HEK293 (cell line): ENCODE measurements around the gene RASSF9.

Source experiments
- CTCF ChIA-PET: fragments of 350-600 bp; formaldehyde crosslinking; extraction: SDS; loops from one replicate; lab custom pipeline; 2021; ENCODE audit warnings: antibody characterized with exemption; lab: Yijun Ruan, JAX
- POLR2A ChIA-PET: fragments of 300-600 bp; formaldehyde crosslinking; extraction: SDS; loops from one replicate; lab custom pipeline; 2020; ENCODE audit warnings: antibody characterized with exemption, inconsistent platforms; lab: Yijun Ruan, JAX
- H3K27ac ChIP-seq: fragments of 200-500 bp; sonication (Bioruptor generic); 2 replicates; pipeline ENCODE4 v1.5.1; 2014; ENCODE audit warnings: low read depth, low read length, control low read depth, inconsistent platforms; ENCODE audit errors: extremely low read depth
- H3K36me3 ChIP-seq, 2 experiments: fragments of 200-500 bp in 1 of 2; sonication (Bioruptor generic) in 1 of 2; 1 replicate in 1 of 2; 2 replicates in 1 of 2; pipeline ENCODE4 v1.5.1; 2014 to 2017; ENCODE audit warnings: inconsistent platforms in 2 of 2, low read length in 2 of 2; ENCODE audit not compliant: control insufficient read depth in 2 of 2, insufficient read depth in 1 of 2
- H3K4me1 ChIP-seq: fragments of 200-500 bp; sonication (Bioruptor generic); 2 replicates; pipeline ENCODE4 v1.5.1; 2014; ENCODE audit warnings: mild to moderate bottlenecking, low read length, inconsistent platforms; ENCODE audit not compliant: control insufficient read depth, insufficient read depth
- H3K4me3 ChIP-seq: 2 replicates; pipeline ENCODE4 v1.5.1; 2011; ENCODE audit warnings: low read depth, mild to moderate bottlenecking, control low read depth, low read length, moderate library complexity
- H3K9me3 ChIP-seq: fragments of 200-500 bp; sonication (Bioruptor generic); 2 replicates; pipeline ENCODE4 v1.5.1; 2014; ENCODE audit warnings: low read depth, low read length, inconsistent platforms; ENCODE audit not compliant: control insufficient read depth, insufficient read depth
- GLI2 ChIP-seq: fragments of 450-650 bp; formaldehyde crosslinking; IDR thresholded peaks from 2 replicates; pipeline ENCODE4; 2017; ENCODE audit warnings: missing biosample characterization, missing genetic modification characterization, low read depth, borderline replicate concordance
- HOXC10 ChIP-seq: sonication (generic); formaldehyde crosslinking; IDR thresholded peaks from 2 replicates; pipeline ENCODE4 v1.8.1; 2023; ENCODE audit warnings: mild to moderate bottlenecking, missing genetic modification reagents
- KLF16 ChIP-seq: fragments of 450-650 bp; formaldehyde crosslinking; IDR thresholded peaks from 2 replicates; pipeline ENCODE4 v1.5.1; 2017; ENCODE audit warnings: missing biosample characterization, missing genetic modification characterization
- SCRT2 ChIP-seq: fragments of 450-650 bp; formaldehyde crosslinking; IDR thresholded peaks from 2 replicates; pipeline ENCODE4 v1.5.1; 2016; ENCODE audit warnings: missing biosample characterization, missing genetic modification characterization
- SP3 ChIP-seq: fragments of 450-650 bp; formaldehyde crosslinking; IDR thresholded peaks from 2 replicates; pipeline ENCODE4 v1.5.1; 2016; ENCODE audit warnings: missing biosample characterization, missing genetic modification characterization
- SP7 ChIP-seq: fragments of 450-650 bp; formaldehyde crosslinking; IDR thresholded peaks from 2 replicates; pipeline ENCODE4 v1.5.1; 2016; ENCODE audit warnings: missing biosample characterization, missing genetic modification characterization
- TRIM28 ChIP-seq: IDR thresholded peaks from 2 replicates; pipeline ENCODE4 v1.6.1; 2011; ENCODE audit warnings: low read length, control low read depth, borderline replicate concordance
- ZNF174 ChIP-seq: fragments of 450-650 bp; formaldehyde crosslinking; IDR thresholded peaks from 2 replicates; pipeline ENCODE4 v1.5.0; 2017; ENCODE audit warnings: missing biosample characterization, mild to moderate bottlenecking, missing genetic modification characterization
- ZNF335 ChIP-seq: fragments of 450-650 bp; formaldehyde crosslinking; conservative IDR thresholded peaks from 2 replicates; pipeline ENCODE4 v1.5.1; 2016; ENCODE audit warnings: missing biosample characterization, missing genetic modification characterization
- ZNF341 ChIP-seq: fragments of 450-650 bp; formaldehyde crosslinking; IDR thresholded peaks from 2 replicates; pipeline ENCODE4; 2016; ENCODE audit warnings: low read depth, missing biosample characterization, missing genetic modification characterization
- ZNF514 ChIP-seq: fragments of 450-650 bp; formaldehyde crosslinking; IDR thresholded peaks from 2 replicates; pipeline ENCODE4 v1.5.1; 2016; ENCODE audit warnings: missing biosample characterization, missing genetic modification characterization
- ZNF544 ChIP-seq: fragments of 450-650 bp; formaldehyde crosslinking; IDR thresholded peaks from 2 replicates; pipeline ENCODE4 v1.5.0; 2017; ENCODE audit warnings: missing biosample characterization, missing genetic modification characterization
- ZNF558 ChIP-seq: fragments of 450-650 bp; formaldehyde crosslinking; IDR thresholded peaks from 2 replicates; pipeline ENCODE4 v1.5.1; 2016; ENCODE audit warnings: missing biosample characterization, missing genetic modification characterization
- ZNF596 ChIP-seq: fragments of 450-650 bp; IDR thresholded peaks from 2 replicates; pipeline ENCODE4 v1.5.0; 2018; ENCODE audit warnings: missing biosample characterization, mild to moderate bottlenecking, missing genetic modification characterization, moderate library complexity
- ZNF629 ChIP-seq: fragments of 450-650 bp; formaldehyde crosslinking; IDR thresholded peaks from 2 replicates; pipeline ENCODE4 v1.5.1; 2017; ENCODE audit warnings: missing biosample characterization, missing genetic modification characterization
- TF ChIP-seq, protein P1 (sequence below): fragments of 450-650 bp; formaldehyde crosslinking; IDR thresholded peaks from 2 replicates; pipeline ENCODE4 v1.5.1; 2017; ENCODE audit warnings: missing biosample characterization, missing genetic modification characterization
- TF ChIP-seq, protein P2 (sequence below): fragments of 450-650 bp; formaldehyde crosslinking; IDR thresholded peaks from 2 replicates; pipeline ENCODE4 v1.5.1; 2017; ENCODE audit warnings: missing biosample characterization, missing genetic modification characterization
- TF ChIP-seq, protein P3 (sequence below): fragments of 450-650 bp; formaldehyde crosslinking; IDR thresholded peaks from 2 replicates; pipeline ENCODE4; 2016; ENCODE audit warnings: missing biosample characterization, missing genetic modification characterization
- TF ChIP-seq, protein P4 (sequence below): fragments of 450-650 bp; formaldehyde crosslinking; IDR thresholded peaks from 2 replicates; pipeline ENCODE4 v1.5.1; 2016; ENCODE audit warnings: missing biosample characterization, missing genetic modification characterization, low read depth
- TF ChIP-seq, protein P5 (sequence below): fragments of 450-650 bp; formaldehyde crosslinking; IDR thresholded peaks from 2 replicates; pipeline ENCODE4 v1.5.1; 2016; ENCODE audit warnings: missing biosample characterization, missing genetic modification characterization
- TF ChIP-seq, protein P6 (sequence below): fragments of 450-650 bp; formaldehyde crosslinking; IDR thresholded peaks from 2 replicates; pipeline ENCODE4 v1.5.1; 2017; ENCODE audit warnings: missing biosample characterization, missing genetic modification characterization

RASSF9 gene

DNA sequence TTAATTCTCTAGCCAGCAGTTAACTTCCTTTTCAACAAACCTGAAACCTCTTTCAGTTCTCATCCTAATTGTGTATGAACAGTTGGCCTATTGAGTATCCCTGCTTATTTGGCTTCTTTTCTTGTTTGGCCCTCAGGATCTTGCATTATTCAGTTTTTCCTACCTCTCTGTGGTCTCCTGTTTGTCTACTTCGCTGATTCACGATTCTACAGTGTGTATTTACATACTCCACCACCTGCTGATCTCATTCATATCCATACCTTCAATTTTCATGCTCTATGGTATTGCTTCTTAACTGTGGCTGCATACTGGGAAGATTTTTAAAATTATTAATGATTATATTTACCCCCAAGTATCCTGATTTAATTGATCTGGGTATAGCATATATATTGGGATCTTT, 56.4 kb downstream of the RASSF9 start:
- no peaks in the 10 kb centered on the region for H3K36me3 ChIP-seq
- TF ChIP-seq SCRT2 (0 out of 2 replicates have a peak, but pooled peaks have one; percentile 12), ZNF629 (tag by site-specific recombination) (no peak)
- no peak overlapping the region for H3K4me3 ChIP-seq
- CTCF ChIA-PET, result interaction anchor here (1.3 kb wide), 1 partner anchor 12 kb away, joined by 4 read pairs; no protein-coding TSS in a partner anchor
- H3K27ac ChIP-seq, result no peak overlapping the region
- no peaks in the 10 kb centered on the region for H3K4me1 ChIP-seq
- H3K9me3 ChIP-seq, result no peaks in the 10 kb centered on the region
- POLR2A ChIA-PET, result no interaction called here

DNA sequence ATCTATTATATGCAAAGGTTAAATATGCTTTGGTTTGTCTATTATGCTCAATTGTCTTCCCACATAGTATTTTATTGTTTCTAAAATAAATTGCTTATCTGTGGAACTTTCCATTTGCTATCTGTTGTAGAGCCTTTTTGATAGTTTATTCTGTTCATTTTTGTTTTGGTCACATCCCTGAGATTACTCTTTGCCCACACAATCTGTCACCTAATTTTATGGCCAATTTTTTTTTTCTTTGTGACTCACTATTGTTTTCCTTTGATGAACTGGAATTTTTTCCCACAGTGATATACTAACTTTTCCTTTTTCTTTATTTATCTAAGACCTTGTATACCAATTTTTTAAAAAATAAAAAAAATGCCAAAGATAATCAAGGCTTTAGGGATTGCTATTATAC, 61.1 kb downstream of the RASSF9 start:
- Histone ChIP-seq H3K4me1 (no peaks in the 10 kb centered on the region), H3K36me3 (no peaks in the 10 kb centered on the region), H3K4me3 (no peak overlapping the region)
- CTCF ChIA-PET, result no interaction called here
- TF ChIP-seq SP7 (no peak), ZNF596 (tag by site-specific recombination) (no peak), SP3 (tag by site-specific recombination) (no peak)
- TF ChIP-seq, protein P1, sequence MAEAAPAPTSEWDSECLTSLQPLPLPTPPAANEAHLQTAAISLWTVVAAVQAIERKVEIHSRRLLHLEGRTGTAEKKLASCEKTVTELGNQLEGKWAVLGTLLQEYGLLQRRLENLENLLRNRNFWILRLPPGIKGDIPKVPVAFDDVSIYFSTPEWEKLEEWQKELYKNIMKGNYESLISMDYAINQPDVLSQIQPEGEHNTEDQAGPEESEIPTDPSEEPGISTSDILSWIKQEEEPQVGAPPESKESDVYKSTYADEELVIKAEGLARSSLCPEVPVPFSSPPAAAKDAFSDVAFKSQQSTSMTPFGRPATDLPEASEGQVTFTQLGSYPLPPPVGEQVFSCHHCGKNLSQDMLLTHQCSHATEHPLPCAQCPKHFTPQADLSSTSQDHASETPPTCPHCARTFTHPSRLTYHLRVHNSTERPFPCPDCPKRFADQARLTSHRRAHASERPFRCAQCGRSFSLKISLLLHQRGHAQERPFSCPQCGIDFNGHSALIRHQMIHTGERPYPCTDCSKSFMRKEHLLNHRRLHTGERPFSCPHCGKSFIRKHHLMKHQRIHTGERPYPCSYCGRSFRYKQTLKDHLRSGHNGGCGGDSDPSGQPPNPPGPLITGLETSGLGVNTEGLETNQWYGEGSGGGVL (tag by site-specific recombination), result no peak
- TF ChIP-seq, all 188 proteins: peak for 0
- POLR2A ChIA-PET, result no interaction called here
- H3K9me3 ChIP-seq, result no peaks in the 10 kb centered on the region
- H3K27ac ChIP-seq, result no peak overlapping the region

DNA sequence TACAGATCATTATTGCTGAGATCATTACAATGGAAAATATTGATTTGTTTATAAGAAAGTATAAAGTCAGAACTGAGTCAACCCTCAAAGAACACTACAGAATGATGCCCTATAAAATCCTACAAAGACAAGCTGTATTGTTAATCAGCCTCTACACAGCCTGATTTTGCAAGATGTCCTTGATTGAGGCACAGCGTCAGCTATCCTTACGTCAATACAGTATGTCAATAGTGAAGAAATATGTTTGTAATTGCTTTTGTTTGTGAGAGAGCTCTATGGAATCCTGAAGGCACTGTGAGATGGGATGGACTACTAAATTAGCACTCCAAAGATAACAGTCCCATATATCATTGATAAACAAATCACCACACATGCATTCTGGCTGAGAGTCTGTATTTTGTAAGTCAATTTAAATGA, 70.7 kb downstream of the RASSF9 start:
- ChIA-PET POLR2A (no interaction called here), CTCF (interaction anchor here (1.2 kb wide), 1 partner anchor 197 kb away, joined by 4 read pairs; no protein-coding TSS in a partner anchor)

DNA sequence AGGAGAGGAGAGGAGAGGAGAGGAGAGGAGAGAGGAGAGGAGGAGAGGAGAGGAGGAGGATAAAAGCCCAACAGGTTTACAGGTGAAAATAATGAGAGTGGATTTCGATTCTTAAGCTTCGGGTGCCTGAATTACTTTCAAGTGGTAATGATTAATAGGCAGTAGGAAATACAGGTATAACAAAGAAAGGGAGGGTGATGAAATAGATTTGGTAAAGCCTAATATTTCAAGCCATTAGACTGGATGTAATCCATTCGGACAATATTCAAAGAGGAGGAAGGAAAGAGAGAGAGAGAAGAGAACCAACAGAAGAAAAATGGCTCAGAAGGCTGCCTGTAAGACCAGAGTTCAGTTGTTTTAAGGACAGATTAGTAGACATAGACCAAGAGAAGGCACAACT, 76.6 kb downstream of the RASSF9 start:
- ChIA-PET CTCF (interaction anchor here (0.9 to 1.3 kb wide), 2 partner anchors 107 to 283 kb away, joined by 3 to 4 read pairs; no protein-coding TSS in a partner anchor), POLR2A (no interaction called here)
- no peaks in the 10 kb centered on the region for H3K36me3 ChIP-seq
- H3K9me3 ChIP-seq, result no peaks in the 10 kb centered on the region
- H3K4me3 ChIP-seq, result no peak overlapping the region
- no peaks in the 10 kb centered on the region for H3K4me1 ChIP-seq
- H3K27ac ChIP-seq, result no peak overlapping the region
- TF ChIP-seq ZNF341 (tag by site-specific recombination) (no peak), GLI2 (tag by site-specific recombination) (no peak), ZNF174 (tag by site-specific recombination) (no peak), HOXC10 (CRISPR knock-in tag) (no peak), ZNF335 (tag by site-specific recombination) (no peak), KLF16 (no peak), ZNF558 (tag by site-specific recombination) (no peak), TRIM28 (no peak), ZNF544 (tag by site-specific recombination) (no peak), ZNF514 (tag by site-specific recombination) (no peak)
- TF ChIP-seq, protein P2, sequence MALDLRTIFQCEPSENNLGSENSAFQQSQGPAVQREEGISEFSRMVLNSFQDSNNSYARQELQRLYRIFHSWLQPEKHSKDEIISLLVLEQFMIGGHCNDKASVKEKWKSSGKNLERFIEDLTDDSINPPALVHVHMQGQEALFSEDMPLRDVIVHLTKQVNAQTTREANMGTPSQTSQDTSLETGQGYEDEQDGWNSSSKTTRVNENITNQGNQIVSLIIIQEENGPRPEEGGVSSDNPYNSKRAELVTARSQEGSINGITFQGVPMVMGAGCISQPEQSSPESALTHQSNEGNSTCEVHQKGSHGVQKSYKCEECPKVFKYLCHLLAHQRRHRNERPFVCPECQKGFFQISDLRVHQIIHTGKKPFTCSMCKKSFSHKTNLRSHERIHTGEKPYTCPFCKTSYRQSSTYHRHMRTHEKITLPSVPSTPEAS, result no peak
- TF ChIP-seq, protein P3, sequence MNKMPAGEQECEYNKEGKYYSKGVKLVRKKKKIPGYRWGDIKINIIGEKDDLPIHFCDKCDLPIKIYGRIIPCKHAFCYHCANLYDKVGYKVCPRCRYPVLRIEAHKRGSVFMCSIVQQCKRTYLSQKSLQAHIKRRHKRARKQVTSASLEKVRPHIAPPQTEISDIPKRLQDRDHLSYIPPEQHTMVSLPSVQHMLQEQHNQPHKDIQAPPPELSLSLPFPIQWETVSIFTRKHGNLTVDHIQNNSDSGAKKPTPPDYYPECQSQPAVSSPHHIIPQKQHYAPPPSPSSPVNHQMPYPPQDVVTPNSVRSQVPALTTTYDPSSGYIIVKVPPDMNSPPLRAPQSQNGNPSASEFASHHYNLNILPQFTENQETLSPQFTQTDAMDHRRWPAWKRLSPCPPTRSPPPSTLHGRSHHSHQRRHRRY (tag by site-specific recombination), result no peak
- TF ChIP-seq, protein P4, sequence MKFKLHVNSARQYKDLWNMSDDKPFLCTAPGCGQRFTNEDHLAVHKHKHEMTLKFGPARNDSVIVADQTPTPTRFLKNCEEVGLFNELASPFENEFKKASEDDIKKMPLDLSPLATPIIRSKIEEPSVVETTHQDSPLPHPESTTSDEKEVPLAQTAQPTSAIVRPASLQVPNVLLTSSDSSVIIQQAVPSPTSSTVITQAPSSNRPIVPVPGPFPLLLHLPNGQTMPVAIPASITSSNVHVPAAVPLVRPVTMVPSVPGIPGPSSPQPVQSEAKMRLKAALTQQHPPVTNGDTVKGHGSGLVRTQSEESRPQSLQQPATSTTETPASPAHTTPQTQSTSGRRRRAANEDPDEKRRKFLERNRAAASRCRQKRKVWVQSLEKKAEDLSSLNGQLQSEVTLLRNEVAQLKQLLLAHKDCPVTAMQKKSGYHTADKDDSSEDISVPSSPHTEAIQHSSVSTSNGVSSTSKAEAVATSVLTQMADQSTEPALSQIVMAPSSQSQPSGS (tag by site-specific recombination), result no peak
- TF ChIP-seq, protein P5, sequence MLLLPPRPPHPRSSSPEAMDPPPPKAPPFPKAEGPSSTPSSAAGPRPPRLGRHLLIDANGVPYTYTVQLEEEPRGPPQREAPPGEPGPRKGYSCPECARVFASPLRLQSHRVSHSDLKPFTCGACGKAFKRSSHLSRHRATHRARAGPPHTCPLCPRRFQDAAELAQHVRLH (tag by site-specific recombination), result no peak

More for the DNA sequence above, 70.7 kb downstream of the RASSF9 start:
- Histone ChIP-seq H3K4me1 (no peaks in the 10 kb centered on the region), H3K27ac (no peak overlapping the region), H3K36me3 (no peaks in the 10 kb centered on the region), H3K9me3 (no peaks in the 10 kb centered on the region), H3K4me3 (no peak overlapping the region)
- TF ChIP-seq, protein P6, sequence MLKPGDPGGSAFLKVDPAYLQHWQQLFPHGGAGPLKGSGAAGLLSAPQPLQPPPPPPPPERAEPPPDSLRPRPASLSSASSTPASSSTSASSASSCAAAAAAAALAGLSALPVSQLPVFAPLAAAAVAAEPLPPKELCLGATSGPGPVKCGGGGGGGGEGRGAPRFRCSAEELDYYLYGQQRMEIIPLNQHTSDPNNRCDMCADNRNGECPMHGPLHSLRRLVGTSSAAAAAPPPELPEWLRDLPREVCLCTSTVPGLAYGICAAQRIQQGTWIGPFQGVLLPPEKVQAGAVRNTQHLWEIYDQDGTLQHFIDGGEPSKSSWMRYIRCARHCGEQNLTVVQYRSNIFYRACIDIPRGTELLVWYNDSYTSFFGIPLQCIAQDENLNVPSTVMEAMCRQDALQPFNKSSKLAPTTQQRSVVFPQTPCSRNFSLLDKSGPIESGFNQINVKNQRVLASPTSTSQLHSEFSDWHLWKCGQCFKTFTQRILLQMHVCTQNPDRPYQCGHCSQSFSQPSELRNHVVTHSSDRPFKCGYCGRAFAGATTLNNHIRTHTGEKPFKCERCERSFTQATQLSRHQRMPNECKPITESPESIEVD (tag by site-specific recombination), result no peak
